CD14-positive monocyte (primary cell): ENCODE results near the gene DBN1. TPM values are rescaled to one million over a fixed set of nuclear protein-coding genes. Genes with fewer than 3 reads are reported as not detected.

Experiments used
- DNase-seq, 3 donors: peaks; one replicate each; pipeline ENCODE4 v3.0.0-alpha.2; 2011 to 2022
- H2AFZ ChIP-seq: 2 replicates; pipeline ENCODE4 v1.6.0; 2012; ENCODE audit warnings: mild to moderate bottlenecking, low read depth, low read length, inconsistent platforms; ENCODE audit not compliant: insufficient read depth, poor library complexity, severe bottlenecking
- H3K27ac ChIP-seq, 2 donors: 1 replicate in 1 of 2; 2 replicates in 1 of 2; pipeline ENCODE4 v1.5.1; 2012 to 2013; ENCODE audit warnings: low read length in 2 of 2, control low read depth in 1 of 2, inconsistent platforms in 1 of 2, low read depth in 1 of 2, mild to moderate bottlenecking in 1 of 2
- H3K27me3 ChIP-seq, 2 donors: one replicate each; pipeline versions ENCODE4 v1.6.0 to v1.6.1; 2011 to 2013; ENCODE audit warnings: low read length in 2 of 2; ENCODE audit not compliant: control insufficient read depth in 2 of 2, insufficient read depth in 2 of 2
- H3K36me3 ChIP-seq, 2 donors: replicated peaks in 1 of 2; 1 replicate in 1 of 2; 2 replicates in 1 of 2; pipeline versions ENCODE4 v1.5.1 to v1.6.1; 2012 to 2013; ENCODE audit warnings: low read length in 2 of 2, control low read depth in 1 of 2, inconsistent platforms in 1 of 2, mild to moderate bottlenecking in 1 of 2; ENCODE audit not compliant: insufficient read depth in 2 of 2, control insufficient read depth in 1 of 2
- H3K4me1 ChIP-seq, 2 donors: 1 replicate in 1 of 2; 2 replicates in 1 of 2; pipeline versions ENCODE4 v1.5.1 to v1.6.1; 2012 to 2013; ENCODE audit warnings: low read length in 2 of 2, control low read depth in 1 of 2, inconsistent platforms in 1 of 2, mild to moderate bottlenecking in 1 of 2, moderate library complexity in 1 of 2; ENCODE audit not compliant: insufficient read depth in 2 of 2, control insufficient read depth in 1 of 2
- H3K4me2 ChIP-seq: replicated peaks from 2 replicates; pipeline ENCODE3; 2012; ENCODE audit warnings: low read length, moderate library complexity, mild to moderate bottlenecking; ENCODE audit not compliant: poor library complexity, severe bottlenecking; ENCODE audit errors: extremely low read depth
- H3K4me3 ChIP-seq, 3 experiments: fragments of 200-600 bp in 1 of 3; sonication (generic) in 1 of 3; replicated peaks in 1 of 3; 1 replicate in 2 of 3; 2 replicates in 1 of 3; pipeline ENCODE4 v1.5.1; 2011 to 2013; ENCODE audit warnings: low read length in 3 of 3, mild to moderate bottlenecking in 3 of 3, control low read depth in 2 of 3, low read depth in 2 of 3, inconsistent platforms in 1 of 3, moderate library complexity in 1 of 3
- H3K79me2 ChIP-seq: 2 replicates; pipeline ENCODE4 v1.6.0; 2012; ENCODE audit warnings: mild to moderate bottlenecking, control low read depth, inconsistent platforms, low read length, moderate library complexity; ENCODE audit not compliant: insufficient read depth
- H3K9ac ChIP-seq: 2 replicates; pipeline ENCODE4 v1.6.0; 2017; ENCODE audit warnings: low read length, mild to moderate bottlenecking; ENCODE audit not compliant: insufficient read depth, poor library complexity, severe bottlenecking
- H3K9me3 ChIP-seq, 2 donors: replicated peaks in 1 of 2; 1 replicate in 1 of 2; 2 replicates in 1 of 2; pipeline versions ENCODE4 v1.5.1 to v1.6.1; 2012 to 2013; ENCODE audit warnings: low read length in 2 of 2, control low read depth in 1 of 2; ENCODE audit not compliant: control insufficient read depth in 1 of 2, insufficient read depth in 1 of 2
- H4K20me1 ChIP-seq: 2 replicates; pipeline ENCODE4 v1.6.0; 2012; ENCODE audit warnings: mild to moderate bottlenecking, low read length, control low read depth, moderate library complexity; ENCODE audit not compliant: insufficient read depth
- H3K27ac Mint-ChIP-seq, 7 donors: one replicate each; pipeline ENCODE4 v1.8.0; 2020; ENCODE audit warnings: mild to moderate bottlenecking in 7 of 7, mixed read lengths in 7 of 7, moderate library complexity in 6 of 7, inconsistent platforms in 2 of 7
- H3K27me3 Mint-ChIP-seq, 3 donors: one replicate each; pipeline ENCODE4 v1.8.0; 2021 to 2022; ENCODE audit warnings: low read depth in 3 of 3, mild to moderate bottlenecking in 3 of 3, mixed read lengths in 3 of 3, moderate library complexity in 3 of 3, inconsistent platforms in 1 of 3
- H3K36me3 Mint-ChIP-seq, 2 donors: one replicate each; pipeline ENCODE4 v1.8.0; 2020; ENCODE audit warnings: mixed read lengths in 2 of 2, inconsistent platforms in 1 of 2, mild to moderate bottlenecking in 1 of 2
- H3K4me1 Mint-ChIP-seq: one replicate; pipeline ENCODE4 v1.8.0; 2020; ENCODE audit warnings: mild to moderate bottlenecking, mixed read lengths
- H3K4me3 Mint-ChIP-seq, 2 donors: one replicate each; pipeline ENCODE4 v1.8.0; 2020; ENCODE audit warnings: mild to moderate bottlenecking in 2 of 2, mixed read lengths in 2 of 2, moderate library complexity in 1 of 2
- H3K9me3 Mint-ChIP-seq, 7 donors: one replicate each; pipeline ENCODE4 v1.8.0; 2020 to 2022; ENCODE audit warnings: mixed read lengths in 7 of 7, mild to moderate bottlenecking in 6 of 7, moderate library complexity in 6 of 7, inconsistent platforms in 2 of 7
- WGBS: methylation state at CpG from one replicate; pipeline ENCODE4 v1.1.5; 2013; ENCODE audit warnings: missing lambda C conversion rate; ENCODE audit not compliant: insufficient coverage; 5-methylcytosine and 5-hydroxymethylcytosine counted together
- intact Hi-C, 2 donors: fragments of 100-400 bp; cut with micrococcal nuclease; formaldehyde crosslinking; loops; one replicate each; pipeline versions ENCODE4 v1.15.0 to v1.15.1; 2023
- polyA plus RNA-seq, 3 donors: library from polyadenylated mRNA; depleted of rRNA in 1 of 3; unstranded in 2 of 3; stranded (reverse) in 1 of 3; fragments of 300-500 nt in 2 of 3; fragments of >200 nt in 1 of 3; fragmentation: Illumina TruSeq in 2 of 3; gene quantifications; 1 replicate in 2 of 3; 2 replicates in 1 of 3; pipeline ENCODE4 v1.2.3, GENCODE V29; 2012 to 2021
- TF ChIP-seq, protein P1 (sequence below): fragments of 200-600 bp; IDR thresholded peaks from one replicate; pipeline ENCODE4 v1.8.0; 2022; ENCODE audit warnings: antibody characterized with exemption, mild to moderate bottlenecking

DBN1 gene
- polyA plus RNA-seq, 3 donors, result 0.71 to 1.6 (median 0.73) TPM

DNA sequence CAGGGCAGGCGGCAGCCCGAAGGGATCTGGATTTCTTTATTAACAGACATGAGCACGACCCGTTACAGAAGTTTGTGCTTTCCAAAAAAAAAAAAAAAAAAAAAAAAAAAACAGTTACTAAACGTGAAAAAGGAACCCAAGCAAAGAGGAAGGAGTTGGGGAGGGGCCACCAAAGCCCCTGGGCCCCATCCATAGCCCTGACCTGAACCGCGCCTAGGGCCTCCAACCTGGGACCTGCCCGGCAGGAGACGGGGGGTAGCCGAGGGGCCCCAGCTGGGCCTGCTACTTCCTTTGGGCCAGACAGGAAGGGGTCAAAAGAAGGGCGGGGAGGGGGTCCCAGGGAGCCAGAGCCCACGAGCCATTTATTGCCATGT is 16.9 kb downstream of the DBN1 start:
- H3K4me1 ChIP-seq, result peaks cover 40 to 48% of the 10 kb centered on the region in 2 donors
- peaks cover 0 to 13% (median 0%) of the 10 kb centered on the region in 7 donors for H3K9me3 Mint-ChIP-seq
- DNase-seq, result no peak
- peak overlapping the region; percentile 86 for H3K4me2 ChIP-seq
- no peak overlapping the region for H3K27ac ChIP-seq
- peak overlapping the region; percentile 69 for H3K9ac ChIP-seq
- peaks cover 29% of the 10 kb centered on the region for H3K4me1 Mint-ChIP-seq
- no peaks in the 10 kb centered on the region for H3K36me3 ChIP-seq
- no peaks in the 10 kb centered on the region for H3K79me2 ChIP-seq
- TF ChIP-seq, protein P1, sequence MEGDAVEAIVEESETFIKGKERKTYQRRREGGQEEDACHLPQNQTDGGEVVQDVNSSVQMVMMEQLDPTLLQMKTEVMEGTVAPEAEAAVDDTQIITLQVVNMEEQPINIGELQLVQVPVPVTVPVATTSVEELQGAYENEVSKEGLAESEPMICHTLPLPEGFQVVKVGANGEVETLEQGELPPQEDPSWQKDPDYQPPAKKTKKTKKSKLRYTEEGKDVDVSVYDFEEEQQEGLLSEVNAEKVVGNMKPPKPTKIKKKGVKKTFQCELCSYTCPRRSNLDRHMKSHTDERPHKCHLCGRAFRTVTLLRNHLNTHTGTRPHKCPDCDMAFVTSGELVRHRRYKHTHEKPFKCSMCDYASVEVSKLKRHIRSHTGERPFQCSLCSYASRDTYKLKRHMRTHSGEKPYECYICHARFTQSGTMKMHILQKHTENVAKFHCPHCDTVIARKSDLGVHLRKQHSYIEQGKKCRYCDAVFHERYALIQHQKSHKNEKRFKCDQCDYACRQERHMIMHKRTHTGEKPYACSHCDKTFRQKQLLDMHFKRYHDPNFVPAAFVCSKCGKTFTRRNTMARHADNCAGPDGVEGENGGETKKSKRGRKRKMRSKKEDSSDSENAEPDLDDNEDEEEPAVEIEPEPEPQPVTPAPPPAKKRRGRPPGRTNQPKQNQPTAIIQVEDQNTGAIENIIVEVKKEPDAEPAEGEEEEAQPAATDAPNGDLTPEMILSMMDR, result peak; percentile 45
- peaks cover 0 to 24% of the 10 kb centered on the region in 2 donors for H3K27me3 ChIP-seq
- H2AFZ ChIP-seq, result no peak overlapping the region
- WGBS, result 18% methylated on average over 3 of the region's 12 CpGs
- H3K27me3 Mint-ChIP-seq, result peaks cover 23 to 38% (median 29%) of the 10 kb centered on the region in 3 donors
- peaks cover 9% of the 10 kb centered on the region for H4K20me1 ChIP-seq
- H3K27ac Mint-ChIP-seq, result peak overlapping the region in 5 of 7 donors; percentile 72 to 86 (median 79)
- intact Hi-C loops, result loop anchor here (2.0 to 5.0 kb wide), 3 partner anchors 38 to 149 kb away; partner anchors contain the start of gene PDLIM7 (in 1 of the 2)
- peaks cover 2 to 8% of the 10 kb centered on the region in 2 donors for H3K36me3 Mint-ChIP-seq
- peak overlapping the region in 1 of 3 experiments; percentile 77 for H3K4me3 ChIP-seq
- no peaks in the 10 kb centered on the region for H3K9me3 ChIP-seq
- H3K4me3 Mint-ChIP-seq, result peak overlapping the region; percentile 78 to 84

DNA sequence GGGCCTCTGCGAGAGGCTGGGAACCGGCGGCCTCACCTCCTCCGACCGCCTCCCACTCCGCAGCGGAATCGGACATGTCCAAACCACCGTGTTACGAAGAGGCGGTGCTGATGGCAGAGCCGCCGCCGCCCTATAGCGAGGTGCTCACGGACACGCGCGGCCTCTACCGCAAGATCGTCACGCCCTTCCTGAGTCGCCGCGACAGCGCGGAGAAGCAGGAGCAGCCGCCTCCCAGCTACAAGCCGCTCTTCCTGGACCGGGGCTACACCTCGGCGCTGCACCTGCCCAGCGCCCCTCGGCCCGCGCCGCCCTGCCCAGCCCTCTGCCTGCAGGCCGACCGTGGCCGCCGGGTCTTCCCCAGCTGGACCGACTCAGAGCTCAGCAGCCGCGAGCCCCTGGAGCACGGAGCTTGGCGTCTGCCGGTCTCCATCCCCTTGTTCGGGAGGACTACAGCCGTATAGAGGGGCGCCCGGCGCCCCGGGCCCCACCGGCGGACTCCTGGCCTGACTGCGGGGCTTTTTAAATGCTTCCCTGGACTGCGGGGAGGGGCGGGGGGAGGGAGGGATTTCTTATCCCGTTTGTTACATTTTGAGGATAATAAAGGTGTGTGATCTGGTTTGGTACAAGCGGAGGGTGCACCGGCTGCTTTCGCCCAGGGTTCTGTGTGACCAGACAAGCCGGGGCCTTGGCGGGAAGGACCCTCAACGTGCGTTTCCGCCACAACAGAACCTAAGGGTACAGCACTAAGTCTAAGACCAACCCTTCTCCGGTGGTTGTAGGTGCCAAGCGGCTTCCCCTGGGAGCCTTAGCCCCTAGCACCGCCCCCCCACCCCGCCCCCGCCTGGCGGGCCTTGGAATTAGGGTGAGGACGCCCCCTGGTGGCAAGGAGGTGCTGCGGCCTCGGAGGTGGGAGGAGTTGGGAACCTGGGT is 17.5 kb downstream of the DBN1 start:
- Histone ChIP-seq H3K4me2 (peak overlapping the region; percentile 86), H3K27ac (peak overlapping the region in 1 of 2 donors; percentile 34), H3K9me3 (no peaks in the 10 kb centered on the region), H3K4me1 (peaks cover 36 to 43% of the 10 kb centered on the region in 2 donors), H3K9ac (peak overlapping the region; percentile 69), H3K79me2 (no peaks in the 10 kb centered on the region), H4K20me1 (peaks cover 9% of the 10 kb centered on the region), H3K36me3 (no peaks in the 10 kb centered on the region), H2AFZ (peak overlapping the region; percentile 61), H3K4me3 (peak overlapping the region; percentile 35 to 77 (median 38)), H3K27me3 (peaks cover 0 to 24% of the 10 kb centered on the region in 2 donors)
- WGBS, result under 1% methylated on average over 64 of the region's 76 CpGs
- peak overlapping the region; percentile 78 to 84 for H3K4me3 Mint-ChIP-seq
- H3K27me3 Mint-ChIP-seq, result peaks cover 25 to 39% (median 30%) of the 10 kb centered on the region in 3 donors
- peaks cover 0 to 9% (median 0%) of the 10 kb centered on the region in 7 donors for H3K9me3 Mint-ChIP-seq
- intact Hi-C loops, result loop anchor here (1.0 to 5.0 kb wide), 7 partner anchors 27 to 149 kb away; partner anchors contain the start of genes GRK6 (in 1 of the 2) and PDLIM7 (in 1 of the 2)
- TF ChIP-seq, protein P1, result peak; percentile 99
- peaks cover 0 to 5% of the 10 kb centered on the region in 2 donors for H3K36me3 Mint-ChIP-seq
- H3K4me1 Mint-ChIP-seq, result peaks cover 25% of the 10 kb centered on the region
- DNase-seq, result peak; percentile 81 to 92 (median 91)
- H3K27ac Mint-ChIP-seq, result peak overlapping the region; percentile 69 to 88 (median 83)
